Activated CD8-positive, alpha-beta T cell treated with anti-CD3 and anti-CD28 coated beads for 36 hours (primary cell): ENCODE measurements around the gene HABP4. TPM values are rescaled to one million over a fixed set of nuclear protein-coding genes. Genes with fewer than 3 reads are reported as not detected.

Experiments
- ATAC-seq: fragments of 200-7000 bp; cut with Tn5 transposase; one replicate; pipeline ENCODE4 v1.10.0; 2021; ENCODE audit warnings: mild to moderate bottlenecking, moderate library complexity
- CTCF ChIA-PET: fragments of 350-600 bp; sonication (Branson Sonifier 250); formaldehyde crosslinking; loops from one replicate; lab custom pipeline; 2021; ENCODE audit warnings: antibody characterized with exemption; lab: Charles Lee
- POLR2A ChIA-PET: fragments of 350-600 bp; sonication (Branson Sonifier 250); formaldehyde crosslinking; loops from one replicate; lab custom pipeline; 2021; ENCODE audit warnings: antibody characterized with exemption; lab: Charles Lee
- DNase-seq: peaks from one replicate; pipeline ENCODE4 v3.0.0-alpha.2; 2020
- H3K27ac Mint-ChIP-seq: one replicate; pipeline ENCODE4 v1.8.0; 2021; ENCODE audit warnings: mild to moderate bottlenecking, mixed read lengths
- H3K27me3 Mint-ChIP-seq: one replicate; pipeline ENCODE4 v1.8.0; 2021; ENCODE audit warnings: mixed read lengths
- H3K36me3 Mint-ChIP-seq: one replicate; pipeline ENCODE4 v1.8.0; 2021; ENCODE audit warnings: low read depth, mixed read lengths
- H3K4me1 Mint-ChIP-seq: one replicate; pipeline ENCODE4 v1.8.0; 2021; ENCODE audit warnings: low read depth, mixed read lengths
- H3K4me3 Mint-ChIP-seq: one replicate; pipeline ENCODE4 v1.8.0; 2021; ENCODE audit warnings: mild to moderate bottlenecking, moderate library complexity, mixed read lengths
- H3K9me3 Mint-ChIP-seq: one replicate; pipeline ENCODE4 v1.8.0; 2021; ENCODE audit warnings: mixed read lengths
- intact Hi-C: fragments of 100-400 bp; cut with micrococcal nuclease; formaldehyde crosslinking; loops from one replicate; pipeline ENCODE4 v1.10.0; 2022
- total RNA-seq, 2 experiments: library from RNA; stranded (reverse); gene quantifications; one replicate each; pipeline ENCODE4 v1.2.3, GENCODE V29; 2021
- TF ChIP-seq, protein P1 (sequence below): fragments of 200-600 bp; IDR thresholded peaks from one replicate; pipeline ENCODE4 v1.8.0; 2022; ENCODE audit warnings: antibody characterized with exemption, mild to moderate bottlenecking

Gene HABP4
- total RNA-seq, 2 experiments from 2014 or later: 7.0 to 8.3 TPM

DNA sequence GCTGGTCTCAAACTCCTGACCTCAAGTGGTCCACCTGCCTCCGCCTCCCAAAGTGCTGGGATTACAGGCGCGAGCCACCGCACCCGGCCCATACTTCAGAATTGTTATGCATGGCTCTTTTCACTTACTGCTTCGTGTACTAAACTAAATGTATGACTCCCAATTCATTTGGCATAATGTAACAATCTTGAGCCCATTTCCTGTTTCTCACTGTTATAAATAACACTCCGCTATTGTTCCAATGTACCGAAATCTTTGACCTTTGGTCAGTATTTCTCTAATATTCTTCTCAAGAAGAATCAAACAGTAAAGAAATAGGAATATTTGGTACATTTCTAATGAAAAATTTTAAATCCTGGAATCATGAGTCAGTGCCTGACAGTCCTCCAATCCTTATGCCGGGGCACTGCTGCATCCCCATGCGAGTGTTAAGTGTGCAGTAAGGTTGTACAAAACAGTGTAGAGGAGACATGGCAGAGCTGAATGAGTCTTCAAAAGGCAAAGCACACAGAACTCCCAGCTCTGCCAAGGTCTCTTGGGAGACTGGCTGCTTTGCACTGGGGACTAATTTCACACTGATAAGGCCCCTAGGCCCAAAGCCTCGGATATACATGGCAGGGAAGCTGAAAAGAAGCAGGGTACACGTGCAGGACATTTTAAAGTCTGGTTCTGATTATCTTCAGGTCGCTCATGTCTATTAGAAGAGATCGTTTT is 58.4 kb downstream of the HABP4 start:
- Mint-ChIP-seq H3K36me3 (no peaks in the 10 kb centered on the region), H3K27ac (no peak overlapping the region), H3K4me1 (peaks cover 4% of the 10 kb centered on the region), H3K9me3 (no peaks in the 10 kb centered on the region), H3K27me3 (no peaks in the 10 kb centered on the region), H3K4me3 (no peak overlapping the region)
- ChIA-PET POLR2A (interaction anchor here (1.3 kb wide), 1 partner anchor 14 kb away, joined by 3 read pairs; no protein-coding TSS in a partner anchor), CTCF (no interaction called here)
- DNase-seq (no peak), ATAC-seq (no peak)
- intact Hi-C loops: no loop called here
- TF ChIP-seq, protein P1, sequence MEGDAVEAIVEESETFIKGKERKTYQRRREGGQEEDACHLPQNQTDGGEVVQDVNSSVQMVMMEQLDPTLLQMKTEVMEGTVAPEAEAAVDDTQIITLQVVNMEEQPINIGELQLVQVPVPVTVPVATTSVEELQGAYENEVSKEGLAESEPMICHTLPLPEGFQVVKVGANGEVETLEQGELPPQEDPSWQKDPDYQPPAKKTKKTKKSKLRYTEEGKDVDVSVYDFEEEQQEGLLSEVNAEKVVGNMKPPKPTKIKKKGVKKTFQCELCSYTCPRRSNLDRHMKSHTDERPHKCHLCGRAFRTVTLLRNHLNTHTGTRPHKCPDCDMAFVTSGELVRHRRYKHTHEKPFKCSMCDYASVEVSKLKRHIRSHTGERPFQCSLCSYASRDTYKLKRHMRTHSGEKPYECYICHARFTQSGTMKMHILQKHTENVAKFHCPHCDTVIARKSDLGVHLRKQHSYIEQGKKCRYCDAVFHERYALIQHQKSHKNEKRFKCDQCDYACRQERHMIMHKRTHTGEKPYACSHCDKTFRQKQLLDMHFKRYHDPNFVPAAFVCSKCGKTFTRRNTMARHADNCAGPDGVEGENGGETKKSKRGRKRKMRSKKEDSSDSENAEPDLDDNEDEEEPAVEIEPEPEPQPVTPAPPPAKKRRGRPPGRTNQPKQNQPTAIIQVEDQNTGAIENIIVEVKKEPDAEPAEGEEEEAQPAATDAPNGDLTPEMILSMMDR: no peak

DNA sequence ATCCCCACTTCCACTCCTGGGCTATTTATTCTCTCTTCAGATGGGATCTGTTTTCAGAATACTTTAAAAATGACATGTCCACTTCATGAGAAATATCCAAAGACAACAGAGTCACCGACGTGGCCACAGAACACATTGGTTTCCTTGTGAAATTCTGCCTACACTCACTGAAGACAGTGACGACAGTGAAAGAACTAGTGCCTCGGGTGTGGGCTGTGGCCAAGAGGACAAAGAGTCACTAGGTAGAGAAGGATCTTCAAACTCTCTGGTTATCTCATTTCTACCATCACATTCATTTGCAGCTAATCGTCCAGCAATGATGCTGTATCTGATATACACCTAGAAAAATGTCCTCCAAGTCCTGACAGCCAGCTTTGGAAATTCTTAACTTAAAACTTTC is 59.1 kb downstream of the HABP4 start:
- DNase-seq (no peak), ATAC-seq (no peak)
- H3K4me1 Mint-ChIP-seq: peaks cover 4% of the 10 kb centered on the region
- H3K36me3 Mint-ChIP-seq: no peaks in the 10 kb centered on the region
- ChIA-PET CTCF (interaction anchor here (1.4 kb wide), 1 partner anchor 18 kb away, joined by 3 read pairs; no protein-coding TSS in a partner anchor), POLR2A (interaction anchor here (1.3 kb wide), 1 partner anchor 14 kb away, joined by 3 read pairs; no protein-coding TSS in a partner anchor)
- H3K9me3 Mint-ChIP-seq: no peaks in the 10 kb centered on the region
- intact Hi-C loops: no loop called here
- H3K27ac Mint-ChIP-seq: no peak overlapping the region
- no peak overlapping the region for H3K4me3 Mint-ChIP-seq
- no peaks in the 10 kb centered on the region for H3K27me3 Mint-ChIP-seq
- TF ChIP-seq, protein P1: no peak

- CTCF ChIA-PET: interaction anchor here (1.2 to 1.4 kb wide), 2 partner anchors 19 to 68 kb away, joined by 3 read pairs; no protein-coding TSS in a partner anchor
- ATAC-seq (no peak), DNase-seq (no peak)
- no peak overlapping the region for H3K4me3 Mint-ChIP-seq
- intact Hi-C loops: no loop called here
- H3K36me3 Mint-ChIP-seq: no peaks in the 10 kb centered on the region
- no peaks in the 10 kb centered on the region for H3K9me3 Mint-ChIP-seq
- no peak overlapping the region for H3K27ac Mint-ChIP-seq
- peaks cover 4% of the 10 kb centered on the region for H3K4me1 Mint-ChIP-seq
- TF ChIP-seq, protein P1: no peak
- no peaks in the 10 kb centered on the region for H3K27me3 Mint-ChIP-seq
- POLR2A ChIA-PET: interaction anchor here (1.3 kb wide), 1 partner anchor 13 kb away, joined by 3 read pairs; no protein-coding TSS in a partner anchor
Measured at GRCh38 chr9:96509848-96510247, 59.9 kb downstream of the HABP4 start.

- ChIA-PET CTCF (interaction anchor here (1.2 to 1.4 kb wide), 2 partner anchors 20 to 68 kb away, joined by 3 read pairs; no protein-coding TSS in a partner anchor), POLR2A (no interaction called here)
- ATAC-seq (no peak), DNase-seq (no peak)
- no peak overlapping the region for H3K4me3 Mint-ChIP-seq
- intact Hi-C loops: no loop called here
- TF ChIP-seq, protein P1: no peak
- no peaks in the 10 kb centered on the region for H3K36me3 Mint-ChIP-seq
- H3K27me3 Mint-ChIP-seq: no peaks in the 10 kb centered on the region
- H3K9me3 Mint-ChIP-seq: no peaks in the 10 kb centered on the region
- H3K4me1 Mint-ChIP-seq: peaks cover 4% of the 10 kb centered on the region
- no peak overlapping the region for H3K27ac Mint-ChIP-seq
Measured at GRCh38 chr9:96510258-96510657, 60.3 kb downstream of the HABP4 start.

DNA sequence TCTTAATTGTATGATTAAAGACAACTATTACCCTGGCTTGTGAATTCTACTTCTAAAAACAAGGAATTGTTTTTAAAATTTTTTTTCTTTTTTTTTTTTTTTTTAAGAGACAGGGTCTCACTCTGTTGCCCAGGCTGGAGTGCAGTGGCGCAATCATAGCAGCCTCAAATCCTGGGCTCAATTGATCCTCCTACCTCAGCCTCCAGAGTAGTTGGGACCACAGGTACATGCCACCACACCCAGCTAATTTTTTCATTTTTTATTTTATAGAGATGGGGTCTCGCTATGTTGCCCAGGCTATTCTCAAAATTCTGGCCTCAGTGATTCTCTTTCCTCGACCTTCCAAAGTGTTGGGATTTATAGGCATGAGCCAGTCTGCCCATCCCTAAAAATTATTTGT is 62.3 kb downstream of the HABP4 start:
- H3K9me3 Mint-ChIP-seq: no peaks in the 10 kb centered on the region
- peaks cover 4% of the 10 kb centered on the region for H3K4me1 Mint-ChIP-seq
- no peak for ATAC-seq
- ChIA-PET POLR2A (no interaction called here), CTCF (no interaction called here)
- TF ChIP-seq, protein P1: no peak
- H3K4me3 Mint-ChIP-seq: no peak overlapping the region
- no peaks in the 10 kb centered on the region for H3K27me3 Mint-ChIP-seq
- no peak for DNase-seq
- intact Hi-C loops: no loop called here
- H3K36me3 Mint-ChIP-seq: no peaks in the 10 kb centered on the region
- no peak overlapping the region for H3K27ac Mint-ChIP-seq
